H1 (cell line): ENCODE results near the gene SOST. TPM values are rescaled to one million over a fixed set of nuclear protein-coding genes. Genes with fewer than 3 reads are reported as not detected.

Source experiments
- CTCF ChIA-PET: fragments of 300-600 bp; sonication (Branson Sonifier 250); formaldehyde crosslinking; loops from one replicate; lab custom pipeline; 2021; ENCODE audit not compliant: partially characterized antibody; lab: Charles Lee
- POLR2A ChIA-PET: fragments of 300-600 bp; sonication (Branson Sonifier 250); formaldehyde crosslinking; loops from one replicate; lab custom pipeline; 2021; ENCODE audit warnings: inconsistent platforms; ENCODE audit not compliant: partially characterized antibody; lab: Charles Lee
- DNase-seq, 2 experiments: peaks; one replicate each; pipeline versions ENCODE4 v3.0.0 to v3.0.0-alpha.2; 2010 to 2022; ENCODE audit warnings: low spot score in 2 of 2, low read depth in 1 of 2, mixed read lengths in 1 of 2
- FAIRE-seq: peaks from 2 replicates; lab custom pipeline; 2011; peaks lifted over from hg19 to GRCh38; lab: Jason Lieb, UNC
- H2AFZ ChIP-seq: 2 replicates; pipeline ENCODE4 v1.8.1; 2012; ENCODE audit warnings: low read length, inconsistent platforms
- H2AK5ac ChIP-seq: 2 replicates; pipeline ENCODE4 v1.6.1; 2013; ENCODE audit warnings: low read depth, low read length
- H2BK120ac ChIP-seq: replicated peaks from 2 replicates; pipeline ENCODE3; 2013; ENCODE audit warnings: low read depth, low read length, inconsistent platforms
- H2BK12ac ChIP-seq: 2 replicates; pipeline ENCODE4 v1.6.1; 2013; ENCODE audit warnings: low read depth, low read length
- H2BK15ac ChIP-seq: 2 replicates; pipeline ENCODE4 v1.6.1; 2013; ENCODE audit warnings: low read length
- H2BK20ac ChIP-seq: 2 replicates; pipeline ENCODE4 v1.6.1; 2013; ENCODE audit warnings: low read length
- H2BK5ac ChIP-seq: 2 replicates; pipeline ENCODE4 v1.6.1; 2013; ENCODE audit warnings: low read depth, low read length
- H3K14ac ChIP-seq: 2 replicates; pipeline ENCODE4 v1.6.1; 2013; ENCODE audit warnings: inconsistent platforms; ENCODE audit not compliant: insufficient read length
- H3K18ac ChIP-seq: 2 replicates; pipeline ENCODE4 v1.6.1; 2013; ENCODE audit warnings: low read length; ENCODE audit errors: extremely low read depth
- H3K23ac ChIP-seq: 2 replicates; pipeline ENCODE4 v1.6.1; 2013; ENCODE audit warnings: inconsistent platforms; ENCODE audit not compliant: insufficient read length
- H3K23me2 ChIP-seq: 2 replicates; pipeline ENCODE4 v1.6.1; 2013; ENCODE audit warnings: low read depth, low read length
- H3K27ac ChIP-seq: 2 replicates; pipeline ENCODE4 v1.6.1; 2011; ENCODE audit warnings: low read depth, low read length, inconsistent platforms
- H3K27me3 ChIP-seq, 4 experiments: replicated peaks in 1 of 4; 1 replicate in 1 of 4; 2 replicates in 3 of 4; pipeline versions ENCODE4 v1.6.1 to v1.8.1; 2011 to 2013; ENCODE audit warnings: low read length in 3 of 4, mild to moderate bottlenecking in 3 of 4, inconsistent platforms in 2 of 4, mixed read lengths in 2 of 4, moderate library complexity in 1 of 4; ENCODE audit not compliant: control insufficient read depth in 3 of 4, insufficient read depth in 3 of 4; ENCODE audit errors: extremely low read depth in 1 of 4
- H3K36me3 ChIP-seq, 4 experiments: 2 replicates each; pipeline versions ENCODE4 v1.6.1 to v1.8.1; 2011 to 2013; ENCODE audit warnings: mild to moderate bottlenecking in 4 of 4, low read length in 3 of 4, moderate library complexity in 2 of 4, control low read depth in 1 of 4, inconsistent platforms in 1 of 4; ENCODE audit not compliant: insufficient read depth in 4 of 4, control insufficient read depth in 2 of 4
- H3K4ac ChIP-seq: replicated peaks from 2 replicates; pipeline ENCODE3; 2013; ENCODE audit warnings: low read length, low read depth, mixed read lengths, inconsistent platforms; ENCODE audit not compliant: insufficient read length
- H3K4me1 ChIP-seq, 4 experiments: replicated peaks in 1 of 4; 1 replicate in 1 of 4; 2 replicates in 3 of 4; pipeline versions ENCODE4 v1.6.1 to v1.8.1; 2011 to 2013; ENCODE audit warnings: low read length in 3 of 4, inconsistent platforms in 2 of 4, mixed read lengths in 1 of 4; ENCODE audit not compliant: insufficient read depth in 4 of 4, control insufficient read depth in 3 of 4
- H3K4me2 ChIP-seq, 2 experiments: 2 replicates each; pipeline versions ENCODE4 v1.6.1 to v1.8.1; 2011 to 2013; ENCODE audit warnings: low read depth in 2 of 2, low read length in 2 of 2, control low read depth in 1 of 2, inconsistent platforms in 1 of 2, mild to moderate bottlenecking in 1 of 2; ENCODE audit not compliant: insufficient read depth in 1 of 2
- H3K4me3 ChIP-seq, 4 experiments: fragments of 200-600, 300-600 bp in 1 of 4; sonication (generic), shearing (Covaris generic), sonication (Bioruptor Twin) in 1 of 4; 2 replicates each; pipeline versions ENCODE4 v1.5.1 to v1.8.1; 2011 to 2016; ENCODE audit warnings: low read length in 4 of 4, low read depth in 3 of 4, control low read depth in 2 of 4, inconsistent platforms in 2 of 4, mild to moderate bottlenecking in 2 of 4, mixed read lengths in 1 of 4, moderate library complexity in 1 of 4; ENCODE audit not compliant: insufficient read depth in 2 of 4; ENCODE audit errors: extremely low read depth in 1 of 4
- H3K56ac ChIP-seq: replicated peaks from 2 replicates; pipeline ENCODE3; 2013; ENCODE audit warnings: low read depth, mild to moderate bottlenecking, mixed read lengths, low read length, inconsistent platforms; ENCODE audit not compliant: insufficient read length
- H3K79me1 ChIP-seq: 2 replicates; pipeline ENCODE4 v1.6.1; 2013; ENCODE audit warnings: low read depth, low read length, control low read depth
- H3K79me2 ChIP-seq, 2 experiments: 2 replicates each; pipeline versions ENCODE4 v1.6.1 to v1.8.1; 2012 to 2013; ENCODE audit warnings: low read length in 2 of 2, mild to moderate bottlenecking in 2 of 2, inconsistent platforms in 1 of 2; ENCODE audit not compliant: insufficient read depth in 2 of 2, control insufficient read depth in 1 of 2
- H3K9ac ChIP-seq, 4 experiments: replicated peaks in 1 of 4; 1 replicate in 1 of 4; 2 replicates in 3 of 4; pipeline versions ENCODE4 v1.6.1 to v1.8.1; 2011 to 2013; ENCODE audit warnings: low read depth in 3 of 4, low read length in 3 of 4, control low read depth in 2 of 4, mild to moderate bottlenecking in 2 of 4, moderate library complexity in 2 of 4, inconsistent platforms in 1 of 4; ENCODE audit errors: extremely low read depth in 1 of 4
- H3K9me3 ChIP-seq, 2 experiments: 2 replicates each; pipeline versions ENCODE4 v1.6.1 to v1.8.1; 2012 to 2013; ENCODE audit warnings: mild to moderate bottlenecking in 2 of 2, moderate library complexity in 2 of 2, control low read depth in 1 of 2, inconsistent platforms in 1 of 2, low read depth in 1 of 2, low read length in 1 of 2, mixed read lengths in 1 of 2; ENCODE audit not compliant: insufficient read depth in 2 of 2
- H4K20me1 ChIP-seq, 2 experiments: replicated peaks in 1 of 2; 2 replicates each; pipeline versions ENCODE3 to v1.8.1; 2011 to 2013; ENCODE audit warnings: inconsistent platforms in 2 of 2, low read length in 2 of 2, mild to moderate bottlenecking in 1 of 2; ENCODE audit not compliant: insufficient read depth in 2 of 2, control insufficient read depth in 1 of 2
- H4K5ac ChIP-seq: 2 replicates; pipeline ENCODE4 v1.6.1; 2013; ENCODE audit warnings: low read length, low read depth, mixed read lengths, inconsistent platforms; ENCODE audit not compliant: insufficient read length
- H4K8ac ChIP-seq: 2 replicates; pipeline ENCODE4 v1.8.0; 2013; ENCODE audit warnings: mild to moderate bottlenecking, moderate library complexity, low read length, inconsistent platforms; ENCODE audit not compliant: insufficient read depth; ENCODE audit errors: extremely low read depth
- H4K91ac ChIP-seq: replicated peaks from 2 replicates; pipeline ENCODE3; 2013; ENCODE audit warnings: low read length, mixed read lengths, inconsistent platforms; ENCODE audit not compliant: insufficient read length
- ASH2L ChIP-seq: fragments of 200-600, 300-600 bp; sonication (generic); IDR thresholded peaks from one replicate; pipeline ENCODE4 v1.7.1; 2017; ENCODE audit warnings: low read length
- CBX5 ChIP-seq: fragments of 300-800, 300-1000 bp; sonication (generic); IDR thresholded peaks from 2 replicates; pipeline ENCODE4 v1.7.1; 2016; ENCODE audit warnings: antibody characterized with exemption, low read length, low read depth
- CEBPB ChIP-seq: IDR thresholded peaks from 2 replicates; pipeline ENCODE4 v1.6.1; 2012; ENCODE audit warnings: low read depth, low read length
- CTBP2 ChIP-seq: IDR thresholded peaks from 2 replicates; pipeline ENCODE4 v1.7.0; 2011; ENCODE audit warnings: borderline replicate concordance, mild to moderate bottlenecking, moderate library complexity, mixed read lengths, low read length; ENCODE audit not compliant: insufficient read depth, insufficient read length
- E2F6 ChIP-seq: IDR thresholded peaks from 2 replicates; pipeline ENCODE4 v1.6.1; 2012; ENCODE audit warnings: inconsistent platforms
- EP300 ChIP-seq, 2 experiments: IDR thresholded peaks; 1 replicate in 1 of 2; 2 replicates in 1 of 2; pipeline ENCODE4 v1.6.1; 2011 to 2012; ENCODE audit warnings: low read depth in 2 of 2, low read length in 2 of 2, mild to moderate bottlenecking in 2 of 2, borderline replicate concordance in 1 of 2, inconsistent platforms in 1 of 2, moderate library complexity in 1 of 2
- HDAC2 ChIP-seq, 2 experiments: fragments of 300-600 bp in 1 of 2; sonication (generic) in 1 of 2; IDR thresholded peaks; 2 replicates each; pipeline ENCODE4 v1.6.1; 2011 to 2012; ENCODE audit warnings: low read depth in 2 of 2, low read length in 2 of 2, mild to moderate bottlenecking in 2 of 2, moderate library complexity in 2 of 2, borderline replicate concordance in 1 of 2, inconsistent platforms in 1 of 2
- MAFK ChIP-seq: IDR thresholded peaks from 2 replicates; pipeline ENCODE4 v1.6.1; 2012; ENCODE audit warnings: low read depth, mild to moderate bottlenecking, improper control_type of control experiment, low read length
- NRF1 ChIP-seq: IDR thresholded peaks from 2 replicates; pipeline ENCODE4 v1.6.1; 2011; ENCODE audit warnings: mild to moderate bottlenecking, low read depth, low read length, improper control_type of control experiment
- POLR2A ChIP-seq, 2 experiments: IDR thresholded peaks; 1 replicate in 1 of 2; 2 replicates in 1 of 2; pipeline ENCODE4 v1.6.1; 2011; ENCODE audit warnings: low read depth in 2 of 2, low read length in 2 of 2, mild to moderate bottlenecking in 2 of 2; ENCODE audit errors: control extremely low read depth in 1 of 2
- RAD21 ChIP-seq, 2 experiments: IDR thresholded peaks in 1 of 2; conservative IDR thresholded peaks in 1 of 2; 2 replicates each; pipeline ENCODE4 v1.6.1; 2011; ENCODE audit warnings: low read depth in 2 of 2, low read length in 2 of 2, improper control_type of control experiment in 1 of 2, inconsistent platforms in 1 of 2, mild to moderate bottlenecking in 1 of 2, moderate library complexity in 1 of 2
- RXRA ChIP-seq: IDR thresholded peaks from 2 replicates; pipeline ENCODE4 v1.6.1; 2011; ENCODE audit warnings: low read depth, mild to moderate bottlenecking, low read length, moderate library complexity; ENCODE audit not compliant: insufficient read depth
- SUZ12 ChIP-seq: fragments of 200-600 bp; sonication (generic); IDR thresholded peaks from 2 replicates; pipeline ENCODE4 v1.6.1; 2012; ENCODE audit warnings: mild to moderate bottlenecking, inconsistent platforms, low read length, moderate library complexity, mixed read lengths
- WGBS, 2 experiments: shearing (Covaris generic) in 1 of 2; methylation state at CpG; one replicate each; pipeline versions ENCODE4 v1.1.6 to v1.1.7; 2013 to 2015; ENCODE audit warnings: low lambda C conversion rate in 2 of 2, mixed read lengths in 2 of 2, inconsistent platforms in 1 of 2, low coverage in 1 of 2, missing lambda C conversion rate in 1 of 2; ENCODE audit not compliant: insufficient replicate concordance in 2 of 2, insufficient coverage in 1 of 2, insufficient read length in 1 of 2; ENCODE audit errors: extremely low coverage in 1 of 2, missing lambda C conversion rate in 1 of 2; 5-methylcytosine and 5-hydroxymethylcytosine counted together
- polyA plus RNA-seq, 7 experiments: library from polyadenylated mRNA; depleted of rRNA in 3 of 7; stranded (reverse) in 5 of 7; unstranded in 2 of 7; fragments of >200 nt in 5 of 7; fragments of 200-250 nt in 2 of 7; gene quantifications; 1 replicate in 5 of 7; 2 replicates in 1 of 7; 4 replicates in 1 of 7; pipeline versions ENCODE4 v1.2.1 to v1.2.3, GENCODE V29; 2011 to 2013; ENCODE audit warnings: missing spikeins in 2 of 7, mixed read lengths in 2 of 7
- total RNA-seq: library from RNA; stranded (reverse); fragmentation: NEBNext Ultra II Directional; extraction: Animal tissue kit (Norgen Biotek cat#: 25700); gene quantifications from 2 replicates; pipeline ENCODE4 v1.2.1, GENCODE V29; 2021

The SOST gene
- total and polyA plus RNA-seq, 2 of the 8 experiments (the other 6 are each of a cell fraction or from before 2014, with no cell fraction given): 0.08 TPM; not detected in 1

DNA sequence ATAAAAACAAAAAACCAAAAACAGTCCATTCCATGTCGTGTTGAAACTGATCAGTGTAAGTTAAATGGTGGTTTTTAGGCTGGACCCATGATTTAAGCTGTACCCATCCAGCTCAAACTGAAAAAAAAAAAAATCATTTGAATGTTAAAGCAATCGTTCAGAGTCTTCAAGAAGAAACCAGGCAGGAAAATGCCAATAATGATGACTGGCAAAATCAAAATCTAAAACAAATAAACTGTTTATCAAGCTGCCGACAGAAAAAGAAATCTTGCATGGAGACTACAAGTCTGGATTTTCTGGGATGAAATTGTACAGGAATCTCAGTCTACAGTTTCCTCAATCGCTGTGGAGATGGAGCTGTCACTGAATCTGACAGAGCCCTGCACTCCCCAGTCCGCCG is 40.7 kb downstream of the SOST start:
- Histone ChIP-seq H2AK5ac (no peak overlapping the region), H3K23ac (no peak overlapping the region), H3K27ac (no peak overlapping the region), H3K4ac (no peak overlapping the region), H3K79me1 (no peaks in the 10 kb centered on the region), H3K18ac (no peak overlapping the region), H2AFZ (no peak overlapping the region), H3K4me2 (no peak overlapping the region), H4K8ac (no peak overlapping the region), H4K20me1 (no peaks in the 10 kb centered on the region), H3K27me3 (peaks cover 10 to 23% (median 19%) of the 10 kb centered on the region in 4 experiments), H3K23me2 (peaks cover 10% of the 10 kb centered on the region; the same call in 1 of the 2 replicates), H3K9me3 (no peaks in the 10 kb centered on the region), H3K9ac (no peak overlapping the region), H2BK20ac (no peak overlapping the region), H3K4me1 (peaks cover 0 to 2% (median 1%) of the 10 kb centered on the region in 4 experiments; a peak in 2 of 7 replicates), H4K91ac (no peak overlapping the region), H3K56ac (no peak overlapping the region), H3K36me3 (no peaks in the 10 kb centered on the region), H4K5ac (no peak overlapping the region), H3K14ac (no peak overlapping the region), H2BK120ac (no peak overlapping the region), H2BK5ac (no peak overlapping the region), H2BK15ac (no peak overlapping the region), H2BK12ac (no peak overlapping the region), H3K79me2 (no peaks in the 10 kb centered on the region), H3K4me3 (no peak overlapping the region)
- TF ChIP-seq RAD21 (IDR thresholded peaks at IDR 0.05 in 1 of 2, conservative IDR thresholded peaks at IDR 0.05 in 1 of 2; ENCODE audit: low read depth in 2 of 2, low read length in 2 of 2) (no peak), CBX5 (no peak), CEBPB (no peak), HDAC2 (IDR thresholded peaks at IDR 0.05; ENCODE audit: borderline replicate concordance in 1 of 2, low read depth in 2 of 2, low read length in 2 of 2) (no peak), POLR2A (IDR thresholded peaks at IDR 0.05; ENCODE audit: control extremely low read depth in 1 of 2, low read depth in 2 of 2, low read length in 2 of 2) (no peak), EP300 (IDR thresholded peaks at IDR 0.05; ENCODE audit: borderline replicate concordance in 1 of 2, low read depth in 2 of 2, low read length in 2 of 2) (no peak), ASH2L (no peak), RXRA (no peak), E2F6 (no peak), SUZ12 (no peak), NRF1 (no peak), MAFK (no peak), CTBP2 (no peak)
- ChIA-PET CTCF (interaction anchor here (1.0 to 6.1 kb wide), 3 partner anchors 9 to 128 kb away, joined by 3 to 61 read pairs (median 3); no protein-coding TSS in a partner anchor), POLR2A (interaction anchor here (0.6 kb wide), 2 partner anchors 10 to 161 kb away, joined by 3 to 5 read pairs; no protein-coding TSS in a partner anchor)
- no peak for DNase-seq
- FAIRE-seq: no peak
- 79% methylated on average over 6 of the region's 6 CpGs; no CpG with 5 or more reads in 1 of the 2 experiments for WGBS, 2 experiments
